ENCODE results near the gene LTB. TPM values are rescaled to one million over a fixed set of nuclear protein-coding genes. Genes with fewer than 3 reads are reported as not detected.

LTB gene
- total RNA-seq, 4 donors from 2014 or later: not detected

DNA sequence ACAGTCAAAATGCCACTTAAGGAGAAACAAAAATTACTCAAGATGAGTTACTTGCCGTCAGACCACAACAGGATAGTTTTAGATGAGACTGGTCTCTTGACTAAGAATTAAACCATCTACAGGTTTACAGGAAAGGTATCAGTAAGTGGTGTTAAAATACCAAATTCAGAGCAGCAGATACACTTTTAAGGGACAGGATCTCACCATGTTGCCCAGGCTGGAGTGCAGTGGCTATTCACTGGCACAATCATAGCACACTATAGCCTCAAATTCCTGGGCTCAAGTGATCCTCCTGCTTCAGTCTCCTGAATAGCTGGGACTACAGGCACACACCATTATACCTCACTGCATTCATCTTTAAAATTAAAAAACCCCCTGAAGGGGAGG, 48.8 kb downstream of the LTB start:
- TF ChIP-seq, protein P1, sequence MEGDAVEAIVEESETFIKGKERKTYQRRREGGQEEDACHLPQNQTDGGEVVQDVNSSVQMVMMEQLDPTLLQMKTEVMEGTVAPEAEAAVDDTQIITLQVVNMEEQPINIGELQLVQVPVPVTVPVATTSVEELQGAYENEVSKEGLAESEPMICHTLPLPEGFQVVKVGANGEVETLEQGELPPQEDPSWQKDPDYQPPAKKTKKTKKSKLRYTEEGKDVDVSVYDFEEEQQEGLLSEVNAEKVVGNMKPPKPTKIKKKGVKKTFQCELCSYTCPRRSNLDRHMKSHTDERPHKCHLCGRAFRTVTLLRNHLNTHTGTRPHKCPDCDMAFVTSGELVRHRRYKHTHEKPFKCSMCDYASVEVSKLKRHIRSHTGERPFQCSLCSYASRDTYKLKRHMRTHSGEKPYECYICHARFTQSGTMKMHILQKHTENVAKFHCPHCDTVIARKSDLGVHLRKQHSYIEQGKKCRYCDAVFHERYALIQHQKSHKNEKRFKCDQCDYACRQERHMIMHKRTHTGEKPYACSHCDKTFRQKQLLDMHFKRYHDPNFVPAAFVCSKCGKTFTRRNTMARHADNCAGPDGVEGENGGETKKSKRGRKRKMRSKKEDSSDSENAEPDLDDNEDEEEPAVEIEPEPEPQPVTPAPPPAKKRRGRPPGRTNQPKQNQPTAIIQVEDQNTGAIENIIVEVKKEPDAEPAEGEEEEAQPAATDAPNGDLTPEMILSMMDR (IDR thresholded peaks at IDR 0.05): no peak
- TF ChIP-seq POLR2A (IDR thresholded peaks at IDR 0.05): no peak
- H3K27me3 ChIP-seq: no peaks in the 10 kb centered on the region
- DNase-seq: no peak
- intact Hi-C loops (cut with DNase I): no loop called here
- no peaks in the 10 kb centered on the region for H3K9me3 ChIP-seq
- WGBS, 2 donors: 88 to 100% methylated on average over 1 of the region's 1 CpG
- H3K4me3 ChIP-seq (replicated peaks in 1 of 3): no peak overlapping the region
- peaks cover 83 to 89% of the 10 kb centered on the region in 2 donors for H3K36me3 ChIP-seq
- H3K27ac ChIP-seq: no peak overlapping the region
- no peaks in the 10 kb centered on the region for H3K4me1 ChIP-seq

DNA sequence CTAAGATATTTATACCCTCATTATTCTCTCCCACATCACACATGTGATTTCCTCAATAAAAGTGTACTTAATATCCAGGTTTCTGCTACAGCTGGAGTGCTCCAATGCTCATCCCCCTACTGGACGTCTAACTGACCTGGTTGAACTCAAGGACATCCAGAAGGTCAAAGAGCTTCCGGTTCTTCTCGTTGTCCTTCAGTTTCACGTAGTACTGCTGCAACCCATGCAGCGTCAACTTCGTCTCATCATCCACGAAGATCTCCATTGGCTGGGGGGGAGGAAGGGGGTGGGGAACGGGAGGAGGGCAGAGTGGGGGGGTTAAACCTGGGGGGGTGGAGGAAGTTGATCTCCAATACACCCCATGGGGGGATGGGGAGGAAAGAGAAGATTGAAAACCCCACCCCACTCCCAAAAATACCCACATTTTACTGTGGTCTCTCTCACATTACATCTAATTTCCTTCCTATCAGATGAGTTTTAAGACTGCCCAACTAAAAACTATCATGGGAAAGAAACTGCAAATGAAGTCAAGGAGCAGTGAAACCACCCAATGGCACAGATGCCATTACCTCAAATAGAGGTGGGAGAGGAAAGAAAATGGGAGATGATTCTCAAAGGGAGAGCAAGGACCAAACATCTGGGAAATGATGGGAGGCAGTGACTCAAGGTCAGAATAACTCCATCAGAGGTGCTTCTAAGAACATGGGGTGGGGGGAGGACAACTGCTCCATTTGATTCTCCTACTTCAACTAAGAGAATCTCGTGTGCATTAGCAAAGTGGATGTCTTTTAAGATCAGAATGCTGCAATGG, 49.4 kb downstream of the LTB start:
- Histone ChIP-seq H3K36me3 (peaks cover 78 to 83% of the 10 kb centered on the region in 2 donors), H3K27me3 (no peaks in the 10 kb centered on the region), H3K4me3 (replicated peaks in 1 of 3) (no peak overlapping the region), H3K9me3 (no peaks in the 10 kb centered on the region), H3K27ac (no peak overlapping the region), H3K4me1 (no peaks in the 10 kb centered on the region)
- intact Hi-C loops (cut with DNase I): no loop called here
- DNase-seq: no peak
- peak in 1 of 2 donors; percentile 3 for TF ChIP-seq POLR2A (IDR thresholded peaks at IDR 0.05)
- TF ChIP-seq, protein P1 (IDR thresholded peaks at IDR 0.05): no peak
- WGBS, 2 donors: 68 to 77% methylated on average over 9 of the region's 9 CpGs

DNA sequence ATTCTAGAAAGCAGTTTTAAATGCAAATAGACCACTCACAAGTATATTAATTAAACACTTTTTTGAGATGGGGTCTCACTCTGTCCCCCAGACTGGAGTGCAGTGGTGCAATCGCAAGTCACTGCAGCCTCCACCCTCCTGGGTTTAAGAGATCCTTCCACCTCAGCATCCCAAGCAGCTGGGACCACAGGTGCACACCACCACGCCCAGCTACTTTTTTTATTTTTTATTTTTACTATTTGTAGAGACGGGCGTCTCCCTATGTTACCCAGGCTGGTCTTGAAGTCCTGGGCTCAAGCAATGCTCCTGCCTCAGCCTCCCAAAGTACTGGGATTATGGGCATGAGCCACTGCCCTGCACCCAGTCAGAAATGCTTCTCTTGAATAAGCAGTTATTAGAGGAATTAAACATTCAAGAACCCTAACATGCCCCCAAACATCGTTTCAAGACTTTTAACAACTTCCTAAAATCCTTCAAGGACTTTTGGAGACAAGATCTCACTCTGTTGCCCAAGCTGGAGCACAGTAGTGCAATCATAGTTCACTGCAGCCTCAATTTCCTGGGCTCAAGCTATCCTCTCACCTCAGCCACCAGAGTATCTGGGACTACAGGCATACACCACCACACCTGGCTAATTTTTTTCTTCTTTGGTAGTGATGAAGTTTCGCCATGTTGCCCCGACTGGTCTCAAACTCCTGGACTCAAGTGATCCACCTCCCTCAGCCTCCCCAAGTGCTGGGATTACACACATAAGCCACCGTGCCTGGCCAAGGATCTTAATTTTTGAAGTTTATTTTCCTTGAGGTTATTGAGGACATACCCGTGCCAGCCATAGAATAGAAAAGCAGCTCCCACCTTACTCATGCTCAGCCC, 50.2 kb downstream of the LTB start:
- intact Hi-C loops (cut with DNase I): no loop called here
- no peaks in the 10 kb centered on the region for H3K4me1 ChIP-seq
- no peak overlapping the region for H3K27ac ChIP-seq
- no peaks in the 10 kb centered on the region for H3K27me3 ChIP-seq
- 78 to 79% methylated on average over 9 of the region's 9 CpGs for WGBS, 2 donors
- no peaks in the 10 kb centered on the region for H3K9me3 ChIP-seq
- no peak overlapping the region for H3K4me3 ChIP-seq (replicated peaks in 1 of 3)
- DNase-seq: no peak
- peaks cover 69 to 75% of the 10 kb centered on the region in 2 donors for H3K36me3 ChIP-seq
- TF ChIP-seq, protein P1 (IDR thresholded peaks at IDR 0.05): no peak
- TF ChIP-seq POLR2A (IDR thresholded peaks at IDR 0.05): no peak

DNA sequence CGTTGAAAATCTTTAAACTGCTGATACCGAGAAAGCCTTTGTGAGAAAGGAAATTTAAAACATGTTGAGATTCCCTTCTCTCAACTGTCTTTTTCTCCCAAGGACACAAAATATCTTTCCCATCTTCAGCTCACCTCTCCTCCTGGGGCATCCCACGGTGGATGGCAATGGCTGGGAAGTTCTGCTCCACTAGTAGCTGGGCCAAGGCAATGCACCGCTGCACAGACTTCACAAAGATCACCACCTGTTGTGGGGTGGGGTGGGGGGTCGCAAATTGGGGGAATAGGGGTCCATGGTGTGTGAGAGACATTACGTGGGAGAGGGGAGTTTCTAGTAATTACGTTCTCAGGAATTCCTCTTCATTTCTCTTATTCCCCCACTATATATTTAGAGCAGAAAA, 51.1 kb downstream of the LTB start:
- TF ChIP-seq, protein P1 (IDR thresholded peaks at IDR 0.05): no peak
- TF ChIP-seq POLR2A (IDR thresholded peaks at IDR 0.05): no peak

More for the DNA sequence above, 51.1 kb downstream of the LTB start:
- H3K4me3 ChIP-seq (replicated peaks in 1 of 3): no peak overlapping the region
- no peaks in the 10 kb centered on the region for H3K9me3 ChIP-seq
- peaks cover 61 to 67% of the 10 kb centered on the region in 2 donors for H3K36me3 ChIP-seq
- intact Hi-C loops (cut with DNase I): no loop called here
- no peaks in the 10 kb centered on the region for H3K27me3 ChIP-seq
- 90 to 92% methylated on average over 7 of the region's 7 CpGs for WGBS, 2 donors
- H3K27ac ChIP-seq: no peak overlapping the region
- H3K4me1 ChIP-seq: no peaks in the 10 kb centered on the region
- DNase-seq: no peak

Data from thyroid gland (tissue), 4 donors.